Measurements from ENCODE around the gene NUTM2G. TPM values are rescaled to one million over a fixed set of nuclear protein-coding genes. Genes with fewer than 3 reads are reported as not detected.

The NUTM2G gene, protein sequence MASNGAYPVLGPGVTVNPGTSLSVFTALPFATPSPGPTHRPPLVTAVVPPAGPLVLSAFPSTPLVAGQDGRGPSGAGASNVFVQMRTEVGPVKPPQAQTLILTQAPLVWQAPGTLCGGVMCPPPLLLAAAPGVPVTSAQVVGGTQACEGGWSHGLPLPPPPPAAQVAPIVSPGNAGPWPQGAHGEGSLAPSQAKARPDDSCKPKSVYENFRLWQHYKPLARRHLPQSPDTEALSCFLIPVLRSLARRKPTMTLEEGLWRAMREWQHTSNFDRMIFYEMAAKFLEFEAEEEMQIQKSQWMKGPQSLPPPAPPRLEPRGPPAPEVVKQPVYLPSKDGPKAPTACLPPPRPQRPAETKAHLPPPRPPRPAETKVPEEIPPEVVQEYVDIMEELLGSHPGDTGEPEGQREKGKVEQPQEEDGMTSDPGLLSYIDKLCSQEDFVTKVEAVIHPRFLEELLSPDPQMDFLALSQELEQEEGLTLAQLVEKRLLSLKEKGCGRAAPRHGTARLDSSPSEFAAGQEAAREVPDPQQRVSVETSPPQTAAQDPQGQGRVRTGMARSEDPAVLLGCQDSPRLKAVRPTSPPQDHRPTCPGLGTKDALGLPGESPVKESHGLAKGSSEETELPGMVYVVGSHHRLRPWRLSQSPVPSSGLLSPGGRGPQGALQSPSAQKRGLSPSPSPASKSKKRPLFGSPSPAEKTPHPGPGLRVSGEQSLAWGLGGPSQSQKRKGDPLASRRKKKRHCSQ
- total RNA-seq = 0.11 TPM in 1 of 2 replicates, not detected in the other

DNA sequence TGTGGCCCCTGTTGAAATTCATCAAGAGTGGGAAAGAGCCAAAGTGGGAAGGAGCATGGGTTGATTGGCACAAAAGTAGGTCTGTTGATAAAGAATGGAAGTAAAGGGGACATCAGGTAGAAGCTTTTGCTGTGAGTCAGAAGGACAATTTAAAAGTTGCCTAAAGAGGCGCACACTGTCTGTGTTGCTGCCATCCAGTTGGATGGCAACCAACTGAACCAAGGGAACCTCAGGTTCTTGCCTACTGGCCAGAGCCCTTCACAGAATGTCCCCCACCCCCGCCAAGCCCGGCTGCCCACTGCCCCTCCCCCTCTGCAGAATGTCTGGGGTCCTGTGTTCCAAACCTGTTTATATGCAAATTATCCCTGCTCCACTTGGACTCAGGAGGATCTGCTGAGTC is at the start of gene NUTM2G:
Gene NUTM2G (plus strand): TSS at position 301 of the 400 bp plus-strand sequence. CDS start 182 bp downstream, outside the sequence.

Other genes starting within 250 kb of the NUTM2G start
- 8.6 and 16.8 TPM in 2 replicates for gene ZNF510, start 150.8 kb upstream of the NUTM2G start, total RNA-seq
- 4.0 and 6.3 TPM in 2 replicates for gene ZNF782, start 74.3 kb upstream of the NUTM2G start, total RNA-seq
- 10.2 and 15.0 TPM in 2 replicates for gene CTSV, start 110.3 kb downstream of the NUTM2G start, total RNA-seq

Data from placental epithelial cell (primary cell).